WTC11 (cell line): ENCODE data around the gene GALP. TPM values are rescaled to one million over a fixed set of nuclear protein-coding genes. Genes with fewer than 3 reads are reported as not detected.

Experiments
- ATAC-seq: fragments of 200-7000 bp; cut with Tn5 transposase; 2 replicates; pipeline ENCODE4 v1.10.0; 2021; ENCODE audit warnings: mild to moderate bottlenecking, moderate library complexity
- CTCF ChIA-PET: fragments of 300-600 bp; sonication (Branson Sonifier 250); formaldehyde crosslinking; loops from one replicate; lab custom pipeline; 2021; ENCODE audit warnings: antibody characterized with exemption; lab: Charles Lee
- POLR2A ChIA-PET: fragments of 350-600 bp; sonication (Branson Sonifier 250); formaldehyde crosslinking; loops from one replicate; lab custom pipeline; 2021; ENCODE audit warnings: antibody characterized with exemption; lab: Charles Lee
- DNase-seq: peaks from one replicate; pipeline ENCODE4 v3.0.0; 2021; ENCODE audit warnings: low spot score
- H3K27ac Mint-ChIP-seq: 2 replicates; pipeline ENCODE4 v1.8.0; 2021; ENCODE audit warnings: mixed read lengths
- H3K27me3 Mint-ChIP-seq: 2 replicates; pipeline ENCODE4 v1.8.0; 2021; ENCODE audit warnings: low read depth, mild to moderate bottlenecking, moderate library complexity, mixed read lengths
- H3K36me3 Mint-ChIP-seq: 2 replicates; pipeline ENCODE4 v1.8.0; 2021; ENCODE audit warnings: mixed read lengths
- H3K4me1 Mint-ChIP-seq: 2 replicates; pipeline ENCODE4 v1.8.0; 2022; ENCODE audit warnings: mixed read lengths
- H3K4me3 Mint-ChIP-seq: 2 replicates; pipeline ENCODE4 v1.8.0; 2021; ENCODE audit warnings: mild to moderate bottlenecking, moderate library complexity, mixed read lengths
- H3K9me3 Mint-ChIP-seq: 2 replicates; pipeline ENCODE4 v1.8.0; 2021; ENCODE audit warnings: mixed read lengths
- CREB1 ChIP-seq: sonication (generic); formaldehyde crosslinking; IDR thresholded peaks from 2 replicates; pipeline ENCODE4 v1.8.0; 2023; ENCODE audit warnings: mild to moderate bottlenecking, missing genetic modification reagents
- ELF4 ChIP-seq: sonication (generic); formaldehyde crosslinking; IDR thresholded peaks from 2 replicates; pipeline ENCODE4 v1.8.1; 2022; ENCODE audit warnings: low read depth, mild to moderate bottlenecking, moderate library complexity, missing genetic modification reagents
- EMX1 ChIP-seq: fragments of 250-450 bp; sonication (Bioruptor Pico); IDR thresholded peaks from 2 replicates; pipeline ENCODE4 v1.8.0; 2021; ENCODE audit warnings: mild to moderate bottlenecking
- FOXK1 ChIP-seq: sonication (generic); formaldehyde crosslinking; IDR thresholded peaks from 2 replicates; pipeline ENCODE4 v1.8.0; 2022; ENCODE audit warnings: mild to moderate bottlenecking, moderate library complexity, missing genetic modification reagents
- GRHL2 ChIP-seq: fragments of 250-450 bp; sonication (Bioruptor Pico); IDR thresholded peaks from 2 replicates; pipeline ENCODE4 v1.8.0; 2022; ENCODE audit warnings: mild to moderate bottlenecking, moderate library complexity; ENCODE audit not compliant: insufficient replicate concordance, severe bottlenecking
- IRF2 ChIP-seq: sonication (generic); formaldehyde crosslinking; IDR thresholded peaks from 2 replicates; pipeline ENCODE4 v1.8.0; 2022; ENCODE audit warnings: low read depth, missing genetic modification reagents, borderline replicate concordance
- JAZF1 ChIP-seq: fragments of 250-450 bp; sonication (Bioruptor Pico); IDR thresholded peaks from 2 replicates; pipeline ENCODE4 v1.9.0; 2021; ENCODE audit warnings: moderate library complexity, mild to moderate bottlenecking, inconsistent platforms
- MYBL2 ChIP-seq: sonication (generic); formaldehyde crosslinking; IDR thresholded peaks from 2 replicates; pipeline ENCODE4 v1.8.1; 2023; ENCODE audit warnings: mild to moderate bottlenecking, moderate library complexity, missing genetic modification reagents
- NFYB ChIP-seq: sonication (generic); formaldehyde crosslinking; conservative IDR thresholded peaks from 2 replicates; pipeline ENCODE4 v1.8.0; 2022; ENCODE audit warnings: low read depth, missing genetic modification reagents
- NR2C2 ChIP-seq: sonication (generic); formaldehyde crosslinking; IDR thresholded peaks from 2 replicates; pipeline ENCODE4 v1.8.0; 2022; ENCODE audit warnings: mild to moderate bottlenecking, missing genetic modification reagents
- SP1 ChIP-seq: sonication (generic); formaldehyde crosslinking; conservative IDR thresholded peaks from 2 replicates; pipeline ENCODE4 v1.8.1; 2022; ENCODE audit warnings: missing genetic modification reagents
- STAT6 ChIP-seq: sonication (generic); formaldehyde crosslinking; conservative IDR thresholded peaks from 2 replicates; pipeline ENCODE4 v1.8.1; 2023; ENCODE audit warnings: mild to moderate bottlenecking, low read depth, missing genetic modification reagents, moderate library complexity
- TP53 ChIP-seq: sonication (generic); formaldehyde crosslinking; IDR thresholded peaks from 2 replicates; pipeline ENCODE4 v1.8.1; 2023; ENCODE audit warnings: mild to moderate bottlenecking, missing genetic modification reagents
- ZBTB43 ChIP-seq: sonication (generic); formaldehyde crosslinking; IDR thresholded peaks from 2 replicates; pipeline ENCODE4 v1.8.1; 2023; ENCODE audit warnings: mild to moderate bottlenecking, missing genetic modification reagents
- ZNF219 ChIP-seq: sonication (generic); formaldehyde crosslinking; IDR thresholded peaks from 2 replicates; pipeline ENCODE4 v1.8.0; 2023; ENCODE audit warnings: missing genetic modification reagents, mild to moderate bottlenecking, borderline replicate concordance
- total RNA-seq: library from RNA; stranded (reverse); gene quantifications from 3 replicates; pipeline ENCODE4 v1.2.3, GENCODE V29; 2021
- TF ChIP-seq, protein P1 (sequence below): sonication (generic); formaldehyde crosslinking; IDR thresholded peaks from 2 replicates; pipeline ENCODE4 v1.8.1; 2022; ENCODE audit warnings: low read depth, mild to moderate bottlenecking, moderate library complexity, missing genetic modification reagents, borderline replicate concordance
- TF ChIP-seq, protein P2 (sequence below): sonication (generic); formaldehyde crosslinking; IDR thresholded peaks from 2 replicates; pipeline ENCODE4 v1.8.1; 2022; ENCODE audit warnings: mild to moderate bottlenecking, missing genetic modification reagents, moderate library complexity, borderline replicate concordance
- TF ChIP-seq, protein P3 (sequence below): sonication (generic); formaldehyde crosslinking; IDR thresholded peaks from 2 replicates; pipeline ENCODE4 v1.8.0; 2022; ENCODE audit warnings: mild to moderate bottlenecking, missing genetic modification reagents
- TF ChIP-seq, protein P4 (sequence below): sonication (generic); formaldehyde crosslinking; IDR thresholded peaks from 2 replicates; pipeline ENCODE4 v1.8.0; 2022; ENCODE audit warnings: mild to moderate bottlenecking, missing genetic modification reagents
- TF ChIP-seq, protein P5 (sequence below): fragments of 250-450 bp; sonication (Bioruptor Pico); conservative IDR thresholded peaks from 2 replicates; pipeline ENCODE4 v1.9.0; 2021; ENCODE audit warnings: mild to moderate bottlenecking

The GALP gene
- total RNA-seq, 1 experiment from 2014 or later: not detected

DNA sequence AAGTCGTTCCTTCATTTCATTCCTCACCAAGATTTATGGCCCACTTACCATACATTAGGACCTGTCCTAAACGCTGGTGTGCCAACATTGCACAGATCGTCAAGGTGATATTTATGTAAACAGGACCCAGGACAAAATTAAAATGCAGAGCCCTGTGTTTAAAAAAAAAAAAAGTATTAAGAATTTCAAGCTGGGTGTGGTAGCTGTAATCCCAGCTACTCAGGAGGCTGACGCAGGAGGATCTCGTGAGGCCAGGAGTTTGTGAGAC is 41.2 kb upstream of the GALP start:
- no peak overlapping the region for H3K4me3 Mint-ChIP-seq

GRCh38 chr19:56136362-56136761 is 39.4 kb upstream of the GALP start:
- no peaks in the 10 kb centered on the region for H3K36me3 Mint-ChIP-seq
- H3K4me1 Mint-ChIP-seq: peaks cover 42% of the 10 kb centered on the region
- peaks cover 3% of the 10 kb centered on the region; the same call in 1 of the 2 replicates for H3K27me3 Mint-ChIP-seq
- H3K9me3 Mint-ChIP-seq: no peaks in the 10 kb centered on the region
- TF ChIP-seq, protein P1, sequence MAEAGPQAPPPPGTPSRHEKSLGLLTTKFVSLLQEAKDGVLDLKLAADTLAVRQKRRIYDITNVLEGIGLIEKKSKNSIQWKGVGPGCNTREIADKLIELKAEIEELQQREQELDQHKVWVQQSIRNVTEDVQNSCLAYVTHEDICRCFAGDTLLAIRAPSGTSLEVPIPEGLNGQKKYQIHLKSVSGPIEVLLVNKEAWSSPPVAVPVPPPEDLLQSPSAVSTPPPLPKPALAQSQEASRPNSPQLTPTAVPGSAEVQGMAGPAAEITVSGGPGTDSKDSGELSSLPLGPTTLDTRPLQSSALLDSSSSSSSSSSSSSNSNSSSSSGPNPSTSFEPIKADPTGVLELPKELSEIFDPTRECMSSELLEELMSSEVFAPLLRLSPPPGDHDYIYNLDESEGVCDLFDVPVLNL (CRISPR knock-in tag): no peak
- TF ChIP-seq, protein P2, sequence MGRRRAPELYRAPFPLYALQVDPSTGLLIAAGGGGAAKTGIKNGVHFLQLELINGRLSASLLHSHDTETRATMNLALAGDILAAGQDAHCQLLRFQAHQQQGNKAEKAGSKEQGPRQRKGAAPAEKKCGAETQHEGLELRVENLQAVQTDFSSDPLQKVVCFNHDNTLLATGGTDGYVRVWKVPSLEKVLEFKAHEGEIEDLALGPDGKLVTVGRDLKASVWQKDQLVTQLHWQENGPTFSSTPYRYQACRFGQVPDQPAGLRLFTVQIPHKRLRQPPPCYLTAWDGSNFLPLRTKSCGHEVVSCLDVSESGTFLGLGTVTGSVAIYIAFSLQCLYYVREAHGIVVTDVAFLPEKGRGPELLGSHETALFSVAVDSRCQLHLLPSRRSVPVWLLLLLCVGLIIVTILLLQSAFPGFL (CRISPR knock-in tag): no peak
- TF ChIP-seq ZBTB43 (no peak), IRF2 (CRISPR knock-in tag) (no peak), NR2C2 (CRISPR knock-in tag) (no peak), CREB1 (CRISPR knock-in tag) (no peak)
- CTCF ChIA-PET: interaction anchor here (1.0 to 3.7 kb wide), 10 partner anchors 11 to 197 kb away, joined by 3 to 25 read pairs (median 4); no protein-coding TSS in a partner anchor
- POLR2A ChIA-PET: interaction anchor here (1.0 to 1.3 kb wide), 2 partner anchors 15 to 117 kb away, joined by 3 to 5 read pairs; partner anchors contain the start of gene ZNF787
- peak overlapping the region; percentile 37 for H3K4me3 Mint-ChIP-seq
- DNase-seq: peak; percentile 48
- peak; percentile 7 for ATAC-seq
- H3K27ac Mint-ChIP-seq: peak overlapping the region; percentile 98

More for the DNA sequence above, 41.2 kb upstream of the GALP start:
- H3K27ac Mint-ChIP-seq: no peak overlapping the region
- no peak for ATAC-seq
- TF ChIP-seq, protein P3, sequence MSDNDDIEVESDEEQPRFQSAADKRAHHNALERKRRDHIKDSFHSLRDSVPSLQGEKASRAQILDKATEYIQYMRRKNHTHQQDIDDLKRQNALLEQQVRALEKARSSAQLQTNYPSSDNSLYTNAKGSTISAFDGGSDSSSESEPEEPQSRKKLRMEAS: no peak
- TF ChIP-seq, protein P1 (CRISPR knock-in tag): no peak
- TF ChIP-seq NFYB (CRISPR knock-in tag) (no peak), ZNF219 (CRISPR knock-in tag) (no peak), FOXK1 (CRISPR knock-in tag) (no peak), EMX1 (CRISPR knock-in tag) (no peak), GRHL2 (CRISPR knock-in tag) (no peak), SP1 (no peak), ELF4 (CRISPR knock-in tag) (no peak), MYBL2 (CRISPR knock-in tag) (no peak), IRF2 (CRISPR knock-in tag) (no peak), TP53 (CRISPR knock-in tag) (no peak), STAT6 (CRISPR knock-in tag) (no peak), JAZF1 (CRISPR knock-in tag) (no peak)
- TF ChIP-seq, protein P4, sequence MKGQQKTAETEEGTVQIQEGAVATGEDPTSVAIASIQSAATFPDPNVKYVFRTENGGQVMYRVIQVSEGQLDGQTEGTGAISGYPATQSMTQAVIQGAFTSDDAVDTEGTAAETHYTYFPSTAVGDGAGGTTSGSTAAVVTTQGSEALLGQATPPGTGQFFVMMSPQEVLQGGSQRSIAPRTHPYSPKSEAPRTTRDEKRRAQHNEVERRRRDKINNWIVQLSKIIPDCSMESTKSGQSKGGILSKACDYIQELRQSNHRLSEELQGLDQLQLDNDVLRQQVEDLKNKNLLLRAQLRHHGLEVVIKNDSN: no peak
- TF ChIP-seq, protein P2 (CRISPR knock-in tag): no peak
- TF ChIP-seq, protein P5, sequence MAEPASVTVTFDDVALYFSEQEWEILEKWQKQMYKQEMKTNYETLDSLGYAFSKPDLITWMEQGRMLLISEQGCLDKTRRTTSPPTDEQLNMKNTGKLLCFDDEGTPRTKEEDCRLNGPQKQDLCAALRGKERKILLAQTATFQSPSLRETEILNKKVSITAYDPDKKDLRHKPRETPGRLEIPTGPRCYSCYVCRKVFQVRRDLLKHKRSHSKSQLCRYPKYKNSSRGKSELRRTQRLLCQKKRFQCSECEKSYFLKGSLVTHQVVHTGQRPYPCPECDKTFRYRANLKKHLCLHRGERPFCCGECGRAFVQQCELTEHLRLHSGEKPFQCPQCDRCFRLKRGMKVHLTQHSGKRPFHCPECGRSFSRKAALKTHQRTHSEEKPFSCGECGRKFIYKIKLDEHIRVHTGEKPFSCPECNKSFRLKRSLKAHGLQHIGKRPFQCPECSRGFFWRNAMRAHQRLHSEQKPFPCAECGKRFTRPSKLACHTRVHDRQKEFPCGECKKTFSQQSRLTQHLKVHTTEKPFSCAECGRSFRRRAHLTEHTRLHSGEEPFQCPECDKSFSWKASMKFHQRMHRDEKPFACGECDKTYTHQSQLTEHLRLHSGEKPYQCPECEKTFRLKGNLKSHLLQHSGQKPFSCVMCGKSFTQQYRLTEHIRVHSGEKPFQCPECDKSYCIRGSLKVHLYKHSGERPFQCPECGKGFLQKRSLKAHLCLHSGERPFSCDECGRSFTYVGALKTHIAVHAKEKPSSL (CRISPR knock-in tag): no peak
- TF ChIP-seq, all 79 proteins: peak for 0
- DNase-seq: no peak
- POLR2A ChIA-PET: no interaction called here
- H3K4me1 Mint-ChIP-seq: peaks cover 34% of the 10 kb centered on the region
- CTCF ChIA-PET: interaction anchor here (0.9 to 1.7 kb wide), 4 partner anchors 14 to 58 kb away, joined by 3 to 9 read pairs (median 3); partner anchors contain the start of gene ZNF787
- H3K27me3 Mint-ChIP-seq: no peaks in the 10 kb centered on the region
- no peaks in the 10 kb centered on the region for H3K9me3 Mint-ChIP-seq
- H3K36me3 Mint-ChIP-seq: no peaks in the 10 kb centered on the region
